Heart left ventricle (tissue), 16 donors: ENCODE results near the gene ITPR3. TPM values are rescaled to one million over a fixed set of nuclear protein-coding genes. Genes with fewer than 3 reads are reported as not detected.
A peak's percentile ranks its signal among the peaks of the same experiment; 100 is the strongest.

Source experiments
- ATAC-seq, 4 donors: fragments of 200-7000 bp; cut with Tn5 transposase; one replicate each; pipeline ENCODE4 v1.9.1; 2020 to 2022; ENCODE audit warnings: moderate library complexity in 4 of 4, mild to moderate bottlenecking in 3 of 4, moderate number of reproducible peaks in 1 of 4
- DNase-seq, 5 donors: peaks; one replicate each; pipeline ENCODE4 v3.0.0-alpha.2; 2020
- H3K27ac ChIP-seq, 12 donors: fragments of 200-600 bp; sonication (generic) in 4 of 12; one replicate each; pipeline versions ENCODE4 v1.5.0 to v1.8.0; 2016 to 2022; ENCODE audit warnings: mild to moderate bottlenecking in 2 of 12
- H3K27me3 ChIP-seq, 9 donors: fragments of 200-600 bp; sonication (generic) in 2 of 9; one replicate each; pipeline versions ENCODE4 v1.5.1 to v1.8.0; 2016 to 2022; ENCODE audit warnings: mild to moderate bottlenecking in 3 of 9
- H3K36me3 ChIP-seq, 9 donors: fragments of 200-600 bp; sonication (generic) in 2 of 9; one replicate each; pipeline versions ENCODE4 v1.5.0 to v1.8.0; 2018 to 2022; ENCODE audit warnings: mild to moderate bottlenecking in 2 of 9
- H3K4me1 ChIP-seq, 12 donors: fragments of 200-600 bp; sonication (generic) in 4 of 12; one replicate each; pipeline versions ENCODE4 v1.5.0 to v1.8.0; 2016 to 2022; ENCODE audit warnings: mild to moderate bottlenecking in 3 of 12
- H3K4me3 ChIP-seq, 12 donors: fragments of 200-600 bp; sonication (generic) in 4 of 12; one replicate each; pipeline versions ENCODE4 v1.5.0 to v1.8.0; 2017 to 2022; ENCODE audit warnings: mild to moderate bottlenecking in 9 of 12, moderate library complexity in 4 of 12
- H3K9me3 ChIP-seq, 12 donors: fragments of 200-600 bp; sonication (generic) in 4 of 12; one replicate each; pipeline versions ENCODE4 v1.5.0 to v1.8.0; 2016 to 2022; ENCODE audit warnings: mild to moderate bottlenecking in 1 of 12
- CTCF ChIP-seq, 12 donors: fragments of 200-600 bp; sonication (generic) in 4 of 12; IDR thresholded peaks; one replicate each; pipeline versions ENCODE4 v1.5.0 to v1.8.0; 2018 to 2022; ENCODE audit warnings: antibody characterized with exemption in 12 of 12, mild to moderate bottlenecking in 5 of 12
- POLR2A ChIP-seq, 2 donors: fragments of 450-650 bp; IDR thresholded peaks; one replicate each; pipeline ENCODE4 v1.6.1; 2017; ENCODE audit warnings: antibody characterized with exemption in 2 of 2, mild to moderate bottlenecking in 2 of 2, moderate library complexity in 2 of 2
- WGBS, 4 donors: extraction: QIAGEN DNeasy Blood & Tissue Kit in 2 of 4; methylation state at CpG; one replicate each; pipeline versions ENCODE4 v1.1.5 to v1.1.7; 2013 to 2018; 5-methylcytosine and 5-hydroxymethylcytosine counted together
- intact Hi-C, 10 donors: fragments of 100-400 bp; cut with DNase I; formaldehyde crosslinking; loops; one replicate each; pipeline versions ENCODE4 v1.11.1 to v1.14.2; 2022
- polyA plus RNA-seq, 2 donors: library from polyadenylated mRNA; stranded (reverse); fragments of 200-250 nt; gene quantifications; one replicate each; pipeline ENCODE4 v1.2.3, GENCODE V29; 2013
- total RNA-seq, 9 donors: library from RNA; depleted of rRNA in 2 of 9; stranded (reverse); fragments of >200 nt in 2 of 9; fragmentation: NEBNext Ultra II Directional in 3 of 9; extraction: Animal tissue kit (Norgen Biotek cat#: 25700) in 3 of 9; gene quantifications; one replicate each; pipeline versions ENCODE4 v1.1.0 to v1.2.4, GENCODE V29; 2016 to 2023
- donor health status: ischemic (EF 13 %, LVEDD 7.1; RV severe dilation, severe dysfunction).
- donor health status: healthy with polysubstance abuse.
- donor health status: DM: no; HTN: yes; CAD: no.
- donor health status: DM: no; HTN: no; CAD: no.
- donor health status: ischemic (EF 25% LVEDD 6.9; RV normal size, moderate dysfunction).
- donor health status: ischemic (EF 25% LVEDD 5.7; RV mildly dilated, moderate dysfunction).
- donor health status: healthy.
- donor health status: DM: yes; HTN: yes; CAD: no.
- donor health status: ischemic (EF 35%, LVEDD 5.7; RV mildly dilated, moderate dysfunction).
- donor health status: nonischemic (EF 11% LVEDD 7.7; RV severe dilation, severe dysfunction).
- donor health status: DM: yes; HTN: yes; CAD: no.
- donor health status: PGD.
- donor health status: ischemic (EF 29% LVEDD 5.4; RV normal size, mild dysfunction).
- donor health status: nonischemic (EF 23%, LVEDD 6.1; RV moderate dilation, normal function).

The ITPR3 gene
- total and polyA plus RNA-seq, 11 donors: 4.8 to 33.5 (median 7.8) TPM

DNA sequence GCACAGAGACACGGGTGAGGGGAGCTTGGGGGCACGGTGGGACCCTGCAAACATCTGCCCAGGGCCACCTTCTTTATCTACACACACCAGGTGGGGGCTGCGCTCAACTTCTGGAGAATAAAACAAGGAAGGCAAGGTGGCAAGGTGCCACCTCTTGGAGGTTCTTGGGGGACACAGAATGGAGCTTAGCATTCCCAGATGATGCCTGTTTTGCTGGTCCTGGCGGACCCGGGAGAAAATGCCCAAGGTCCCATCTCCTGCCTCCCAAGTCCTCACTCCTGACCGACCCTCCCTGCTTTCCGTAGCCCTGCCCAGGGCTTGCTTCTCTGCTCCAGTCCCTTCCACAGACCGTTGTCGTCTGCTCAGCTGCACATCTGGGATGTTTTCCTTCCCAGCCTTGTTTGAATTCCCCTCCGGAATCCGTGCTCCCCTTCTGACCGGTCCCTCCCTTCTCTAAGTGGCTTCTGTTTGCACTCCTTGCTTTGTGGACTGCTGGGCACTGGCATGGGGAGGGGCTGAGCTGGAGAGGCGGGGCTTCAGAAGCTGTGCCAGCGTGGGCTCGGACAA is 13.1 kb downstream of the ITPR3 start:
- peaks cover 0 to 32% (median 22%) of the 10 kb centered on the region in 12 donors for H3K4me1 ChIP-seq
- WGBS, 4 donors: 13 to 22% (median 14%) methylated on average over 15 of the region's 15 CpGs
- no peaks in the 10 kb centered on the region for H3K36me3 ChIP-seq
- H3K27me3 ChIP-seq: peaks cover 0 to 6% (median 0%) of the 10 kb centered on the region in 9 donors
- DNase-seq (no peak), ATAC-seq (peak in 3 of 4 donors; percentile 5 to 39 (median 19))
- H3K4me3 ChIP-seq: peak overlapping the region in 11 of 12 donors; percentile 23 to 58 (median 47)
- H3K27ac ChIP-seq: peak overlapping the region in 2 of 12 donors; percentile 15 to 26
- no peaks in the 10 kb centered on the region for H3K9me3 ChIP-seq
- intact Hi-C loops: loop anchor here in 8 of 10 donors (2.0 to 10.0 kb wide), 5 partner anchors 38 to 63 kb away; partner anchors contain the start of gene BAK1 (in 1 of the 8)
- TF ChIP-seq CTCF (IDR thresholded peaks at IDR 0.05): no peak
- no peak for TF ChIP-seq POLR2A (IDR thresholded peaks at IDR 0.05)

DNA sequence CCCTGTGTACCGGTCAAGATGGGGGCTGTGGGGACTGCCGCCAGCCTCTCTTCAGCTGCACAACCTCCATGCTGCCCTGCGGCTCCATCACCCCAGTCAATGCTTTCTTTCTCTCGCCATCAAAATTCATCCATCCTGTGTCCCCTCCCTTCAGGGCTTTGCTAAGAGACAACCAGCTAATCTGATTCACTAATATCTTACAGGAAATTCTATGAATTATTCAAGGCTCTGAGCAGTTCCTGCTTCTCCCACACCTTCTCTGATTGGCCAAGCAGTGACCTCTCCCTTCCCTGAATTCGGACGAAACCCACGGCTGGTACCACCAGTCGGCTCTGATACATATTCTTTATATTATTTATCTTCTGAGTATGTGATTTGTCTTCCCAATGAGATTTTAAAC is 13.8 kb downstream of the ITPR3 start:
- Histone ChIP-seq H3K27me3 (peaks cover 0 to 6% (median 0%) of the 10 kb centered on the region in 9 donors), H3K36me3 (no peaks in the 10 kb centered on the region), H3K4me3 (no peak overlapping the region), H3K27ac (no peak overlapping the region), H3K4me1 (peaks cover 0 to 32% (median 22%) of the 10 kb centered on the region in 12 donors), H3K9me3 (no peaks in the 10 kb centered on the region)
- ATAC-seq (no peak), DNase-seq (no peak)
- 56 to 66% (median 61%) methylated on average over 8 of the region's 8 CpGs for WGBS, 4 donors
- intact Hi-C loops: loop anchor here in 8 of 10 donors (2.0 to 10.0 kb wide), 5 partner anchors 37 to 62 kb away; partner anchors contain the start of gene BAK1 (in 1 of the 8)
- TF ChIP-seq CTCF (IDR thresholded peaks at IDR 0.05): no peak

DNA sequence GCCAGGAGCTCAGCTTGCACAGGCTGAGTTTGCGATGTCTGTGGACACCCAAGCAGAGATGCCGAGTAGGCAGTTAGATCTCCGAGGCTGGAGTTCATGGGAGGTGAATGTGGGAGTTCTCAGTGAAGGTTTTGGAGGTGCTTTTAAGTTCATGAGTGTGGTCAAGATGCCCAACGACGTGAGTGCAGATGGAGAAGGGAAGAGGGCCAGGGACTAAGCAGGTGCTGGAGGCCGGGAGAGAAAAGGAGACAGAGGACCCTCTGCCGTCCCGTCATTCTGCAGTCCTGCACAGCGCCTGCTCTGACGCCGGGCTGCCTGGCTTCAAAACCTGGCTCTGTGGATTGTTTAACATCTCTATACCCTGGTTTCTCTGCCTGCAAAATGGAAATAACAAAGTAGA is 15.5 kb downstream of the ITPR3 start:
- ATAC-seq (no peak), DNase-seq (no peak)
- Histone ChIP-seq H3K4me3 (no peak overlapping the region), H3K27me3 (peaks cover 0 to 6% (median 0%) of the 10 kb centered on the region in 9 donors), H3K27ac (no peak overlapping the region), H3K4me1 (peaks cover 0 to 30% (median 22%) of the 10 kb centered on the region in 12 donors), H3K9me3 (no peaks in the 10 kb centered on the region), H3K36me3 (peaks cover 0 to 10% (median 0%) of the 10 kb centered on the region in 9 donors)
- 88 to 94% (median 90%) methylated on average over 11 of the region's 11 CpGs for WGBS, 4 donors
- TF ChIP-seq CTCF (IDR thresholded peaks at IDR 0.05): no peak
- no peak for TF ChIP-seq POLR2A (IDR thresholded peaks at IDR 0.05)
- intact Hi-C loops: loop anchor here in 1 of 10 donors (10.0 kb wide), 1 partner anchor 52 kb away; the partner anchor contains the start of gene BAK1

DNA sequence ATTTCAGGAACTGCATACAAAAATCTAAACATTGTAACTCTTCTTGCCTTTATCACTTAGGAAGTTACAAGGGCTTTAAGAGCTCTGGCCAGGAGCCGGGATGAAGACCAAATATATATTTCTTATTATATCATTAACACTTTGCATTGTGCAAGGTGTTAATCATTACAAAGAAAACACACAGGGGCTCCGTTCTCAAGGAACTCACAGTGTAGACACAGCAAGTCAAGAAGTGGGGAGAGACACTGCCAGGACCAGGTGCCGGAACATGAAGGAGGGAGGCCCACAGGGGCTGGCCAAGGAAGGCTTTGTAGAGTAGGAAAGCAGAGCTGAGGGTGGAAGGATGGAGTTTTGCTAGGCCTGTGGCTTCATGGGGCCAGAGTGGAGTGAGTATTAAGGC is 17.4 kb downstream of the ITPR3 start:
- TF ChIP-seq POLR2A (IDR thresholded peaks at IDR 0.05) (no peak), CTCF (IDR thresholded peaks at IDR 0.05) (no peak)
- DNase-seq (no peak), ATAC-seq (no peak)
- Histone ChIP-seq H3K4me3 (no peak overlapping the region), H3K36me3 (peaks cover 0 to 10% (median 0%) of the 10 kb centered on the region in 9 donors), H3K27ac (no peak overlapping the region), H3K9me3 (no peaks in the 10 kb centered on the region), H3K4me1 (peaks cover 0 to 24% (median 15%) of the 10 kb centered on the region in 12 donors), H3K27me3 (peaks cover 0 to 6% (median 0%) of the 10 kb centered on the region in 9 donors)
- WGBS, 4 donors: 70 to 89% (median 76%) methylated on average over 3 of the region's 3 CpGs
- intact Hi-C loops: loop anchor here in 1 of 10 donors (10.0 kb wide), 1 partner anchor 54 kb away; the partner anchor contains the start of gene BAK1
